Body of pancreas (tissue), 4 donors: ENCODE measurements around the gene TMEM204. TPM values are rescaled to one million over a fixed set of nuclear protein-coding genes. Genes with fewer than 3 reads are reported as not detected.

Experiments
- ATAC-seq: fragments of 150-250 bp; one replicate; pipeline ENCODE4 v1.9.1; 2016
- DNase-seq, 4 donors: peaks; one replicate each; pipeline ENCODE4 v3.0.0-alpha.2; 2019
- H3K27ac ChIP-seq, 4 donors: fragments of 200-600 bp; sonication (generic); 1 replicate in 3 of 4; 2 replicates in 1 of 4; pipeline versions ENCODE4 v1.5.1 to v1.6.1; 2016 to 2019; ENCODE audit warnings: mild to moderate bottlenecking in 1 of 4, mixed read lengths in 1 of 4, moderate library complexity in 1 of 4
- H3K27me3 ChIP-seq, 2 donors: fragments of 200-600 bp; sonication (generic); one replicate each; pipeline ENCODE4 v1.6.0; 2016; ENCODE audit warnings: mild to moderate bottlenecking in 1 of 2
- H3K36me3 ChIP-seq, 2 donors: fragments of 200-600 bp; sonication (generic); replicated peaks in 1 of 2; 2 replicates each; pipeline ENCODE4 v1.5.1; 2016; ENCODE audit warnings: low read depth in 2 of 2; ENCODE audit not compliant: insufficient read depth in 1 of 2
- H3K4me1 ChIP-seq: fragments of 200-600 bp; sonication (generic); one replicate; pipeline ENCODE4 v1.6.0; 2016
- H3K4me3 ChIP-seq, 2 donors: fragments of 200-600 bp; sonication (generic); 1 replicate in 1 of 2; 2 replicates in 1 of 2; pipeline ENCODE4 v1.5.1; 2016 to 2019
- H3K9me3 ChIP-seq, 3 donors: fragments of 200-600 bp; sonication (generic); 1 replicate in 2 of 3; 2 replicates in 1 of 3; pipeline ENCODE4 v1.5.1; 2016
- CTCF ChIP-seq, 7 experiments: fragments of 450-650 bp in 4 of 7; fragments of 200-600 bp in 3 of 7; sonication (generic) in 3 of 7; IDR thresholded peaks; one replicate each; pipeline ENCODE4 v1.5.1; 2016 to 2019; ENCODE audit warnings: antibody characterized with exemption in 7 of 7
- POLR2A ChIP-seq, 3 donors: fragments of 450-650 bp; IDR thresholded peaks; one replicate each; pipeline ENCODE4 v1.6.1; 2016; ENCODE audit warnings: antibody characterized with exemption in 3 of 3, mild to moderate bottlenecking in 2 of 3
- WGBS, 2 donors: methylation state at CpG; one replicate each; pipeline ENCODE4 v1.1.5; 2017; 5-methylcytosine and 5-hydroxymethylcytosine counted together
- intact Hi-C: fragments of 100-400 bp; cut with DNase I; formaldehyde crosslinking; loops from one replicate; pipeline ENCODE4 v1.15.1; 2023
- total RNA-seq, 2 donors: library from RNA; depleted of rRNA; stranded (reverse); fragments of >200 nt; gene quantifications; one replicate each; pipeline ENCODE4 v1.1.0, GENCODE V29; 2016

Gene TMEM204
- total RNA-seq, 2 donors from 2014 or later: 23.6 to 25.1 TPM

- no peaks in the 10 kb centered on the region for H3K27me3 ChIP-seq
- H3K9me3 ChIP-seq: no peaks in the 10 kb centered on the region
- DNase-seq (no peak), ATAC-seq (no peak)
- TF ChIP-seq CTCF (IDR thresholded peaks at IDR 0.05) (no peak), POLR2A (IDR thresholded peaks at IDR 0.05) (no peak)
- H3K36me3 ChIP-seq: no peaks in the 10 kb centered on the region
- intact Hi-C loops: no loop called here
- H3K4me1 ChIP-seq: peaks cover 19% of the 10 kb centered on the region
- 83 to 90% methylated on average over 11 to 25 of the region's 27 CpGs for WGBS, 2 donors
- no peak overlapping the region for H3K4me3 ChIP-seq
- H3K27ac ChIP-seq: peak overlapping the region in 2 of 4 donors; percentile 62 to 78
Measured at GRCh38 chr16:1530349-1530882, 3.0 kb upstream of the TMEM204 start.

- no peaks in the 10 kb centered on the region for H3K27me3 ChIP-seq
- no peaks in the 10 kb centered on the region for H3K36me3 ChIP-seq
- intact Hi-C loops: no loop called here
- DNase-seq: peak in 3 of 4 donors; percentile 32 to 63 (median 47)
- H3K27ac ChIP-seq: peak overlapping the region; percentile 34 to 78 (median 54)
- H3K9me3 ChIP-seq: no peaks in the 10 kb centered on the region
- peaks cover 19% of the 10 kb centered on the region for H3K4me1 ChIP-seq
- no peak overlapping the region for H3K4me3 ChIP-seq
- peak; percentile 28 for ATAC-seq
- TF ChIP-seq POLR2A (IDR thresholded peaks at IDR 0.05) (peak; percentile 3 to 45 (median 39)), CTCF (IDR thresholded peaks at IDR 0.05) (no peak)
- WGBS, 2 donors: 87 to 89% methylated on average over 22 to 33 of the region's 35 CpGs
Measured at GRCh38 chr16:1530883-1531637, 2.4 kb upstream of the TMEM204 start.

GRCh38 chr16:1531638-1531910, 1.9 kb upstream of the TMEM204 start:
- ATAC-seq (no peak), DNase-seq (no peak)
- Histone ChIP-seq H3K4me1 (peaks cover 19% of the 10 kb centered on the region), H3K4me3 (no peak overlapping the region), H3K9me3 (no peaks in the 10 kb centered on the region), H3K27me3 (no peaks in the 10 kb centered on the region), H3K27ac (peak overlapping the region; percentile 34 to 78 (median 54)), H3K36me3 (no peaks in the 10 kb centered on the region)
- no peak for TF ChIP-seq POLR2A (IDR thresholded peaks at IDR 0.05)
- TF ChIP-seq CTCF (IDR thresholded peaks at IDR 0.05): no peak
- intact Hi-C loops: no loop called here
- WGBS, 2 donors: 84 to 87% methylated on average over 14 of the region's 14 CpGs

GRCh38 chr16:1532081-1532760, 1.2 kb upstream of the TMEM204 start:
- ATAC-seq (peak; percentile 36), DNase-seq (peak in 3 of 4 donors; percentile 52 to 59 (median 58))
- no peak for TF ChIP-seq POLR2A (IDR thresholded peaks at IDR 0.05)
- TF ChIP-seq CTCF (IDR thresholded peaks at IDR 0.05): no peak
- H3K4me3 ChIP-seq: no peak overlapping the region
- no peaks in the 10 kb centered on the region for H3K27me3 ChIP-seq
- H3K9me3 ChIP-seq: no peaks in the 10 kb centered on the region
- peaks cover 19% of the 10 kb centered on the region for H3K4me1 ChIP-seq
- H3K36me3 ChIP-seq: no peaks in the 10 kb centered on the region
- 76 to 79% methylated on average over 17 to 28 of the region's 28 CpGs for WGBS, 2 donors
- H3K27ac ChIP-seq: peak overlapping the region; percentile 39 to 78 (median 62)
- intact Hi-C loops: no loop called here
